ENCODE data around the gene CLIC4.
"Not testable (repeated sequence)": the region's sequence is repeated elsewhere in the genome, so short reads cannot be mapped to it uniquely, and the experiment has no call there.

CLIC4 gene

GRCh38 chr1:24748191-24749121, 3.2 kb downstream of the CLIC4 start:
- no peak for DNase-seq

- DNase-seq = no peak
These were observed 4.0 kb downstream of the CLIC4 start for GRCh38 chr1:24749252-24749651.

GRCh38 chr1:24749886-24750285, 4.6 kb downstream of the CLIC4 start:
- DNase-seq = no peak

GRCh38 chr1:24751833-24752232, 6.6 kb downstream of the CLIC4 start:
- no peak for DNase-seq

- DNase-seq = no peak
These were observed 7.1 kb downstream of the CLIC4 start for GRCh38 chr1:24752305-24752704.

GRCh38 chr1:24754229-24754628, 9.0 kb downstream of the CLIC4 start:
- DNase-seq = no peak

- DNase-seq = not testable (repeated sequence)
These were observed 10.1 kb downstream of the CLIC4 start for GRCh38 chr1:24755323-24755722.

GRCh38 chr1:24756395-24756794, 11.1 kb downstream of the CLIC4 start:
- no peak for DNase-seq

GRCh38 chr1:24759492-24759891, 14.2 kb downstream of the CLIC4 start:
- DNase-seq = no peak

GRCh38 chr1:24761582-24761981, 16.3 kb downstream of the CLIC4 start:
- no peak for DNase-seq

GRCh38 chr1:24762133-24762676, 17.0 kb downstream of the CLIC4 start:
- DNase-seq = no peak

GRCh38 chr1:24763671-24764070, 18.4 kb downstream of the CLIC4 start:
- DNase-seq = no peak

GRCh38 chr1:24764439-24764838, 19.2 kb downstream of the CLIC4 start:
- no peak for DNase-seq

- no peak for DNase-seq
These were observed 19.6 kb downstream of the CLIC4 start for GRCh38 chr1:24764848-24765247.

GRCh38 chr1:24765308-24765988, 20.2 kb downstream of the CLIC4 start:
- DNase-seq = no peak

GRCh38 chr1:24767351-24767750, 22.1 kb downstream of the CLIC4 start:
- DNase-seq = no peak

GRCh38 chr1:24768873-24769605, 23.8 kb downstream of the CLIC4 start:
- no peak for DNase-seq

GRCh38 chr1:24769656-24770651, 24.7 kb downstream of the CLIC4 start:
- DNase-seq = no peak

- DNase-seq = no peak
These were observed 25.6 kb downstream of the CLIC4 start for GRCh38 chr1:24770881-24771280.

GRCh38 chr1:24771574-24771973, 26.3 kb downstream of the CLIC4 start:
- DNase-seq = no peak

- no peak for DNase-seq
These were observed 28.4 kb downstream of the CLIC4 start for GRCh38 chr1:24773618-24774017.

- no peak for DNase-seq
These were observed 30.1 kb downstream of the CLIC4 start for GRCh38 chr1:24775348-24775747.
